Gastroesophageal sphincter (tissue), 4 donors: ENCODE data around the gene REEP2. TPM values are rescaled to one million over a fixed set of nuclear protein-coding genes. Genes with fewer than 3 reads are reported as not detected.
"Not testable (repeated sequence)": the region's sequence is repeated elsewhere in the genome, so short reads cannot be mapped to it uniquely, and the experiment has no call there.

Source experiments
- ATAC-seq: fragments of 150-250 bp; one replicate; pipeline ENCODE4 v1.9.1; 2016; ENCODE audit warnings: mild to moderate bottlenecking, moderate library complexity
- H3K27ac ChIP-seq, 4 donors: fragments of 200-600 bp; sonication (generic) in 3 of 4; 1 replicate in 3 of 4; 2 replicates in 1 of 4; pipeline ENCODE4 v1.5.1; 2016 to 2019
- H3K27me3 ChIP-seq: fragments of 200-600 bp; sonication (generic); one replicate; pipeline ENCODE4 v1.5.1; 2019
- H3K36me3 ChIP-seq, 2 donors: fragments of 200-600 bp; sonication (generic); one replicate each; pipeline ENCODE4 v1.5.1; 2019; ENCODE audit warnings: control low read depth in 1 of 2
- H3K4me1 ChIP-seq, 3 donors: fragments of 200-600 bp; sonication (generic); 1 replicate in 2 of 3; 2 replicates in 1 of 3; pipeline ENCODE4 v1.5.1; 2016 to 2019; ENCODE audit warnings: control low read depth in 2 of 3
- H3K4me3 ChIP-seq, 2 donors: fragments of 200-600 bp; sonication (generic); one replicate each; pipeline ENCODE4 v1.5.1; 2019; ENCODE audit warnings: mild to moderate bottlenecking in 1 of 2, moderate library complexity in 1 of 2
- H3K9me3 ChIP-seq, 3 donors: fragments of 200-600 bp; sonication (generic); one replicate each; pipeline ENCODE4 v1.5.1; 2017 to 2019; ENCODE audit warnings: control low read depth in 2 of 3
- CTCF ChIP-seq, 4 experiments: fragments of 200-600 bp in 2 of 4; fragments of 450-650 bp in 2 of 4; sonication (generic) in 1 of 4; IDR thresholded peaks; one replicate each; pipeline ENCODE4 v1.5.1; 2017 to 2019; ENCODE audit warnings: antibody characterized with exemption in 4 of 4, mild to moderate bottlenecking in 2 of 4, moderate library complexity in 2 of 4
- EP300 ChIP-seq: sonication (generic); formaldehyde crosslinking; IDR thresholded peaks from one replicate; pipeline ENCODE4 v1.6.1; 2017; ENCODE audit warnings: antibody characterized with exemption, mild to moderate bottlenecking
- POLR2A ChIP-seq, 2 donors: fragments of 450-650 bp; IDR thresholded peaks; one replicate each; pipeline ENCODE4 v1.6.1; 2017; ENCODE audit warnings: antibody characterized with exemption in 2 of 2, mild to moderate bottlenecking in 2 of 2, moderate library complexity in 1 of 2
- POLR2AphosphoS5 ChIP-seq: sonication (generic); formaldehyde crosslinking; IDR thresholded peaks from one replicate; pipeline ENCODE4 v1.6.1; 2017; ENCODE audit warnings: antibody characterized with exemption
- WGBS, 2 donors: methylation state at CpG; one replicate each; pipeline ENCODE4 v1.1.5; 2018; ENCODE audit warnings: low coverage in 1 of 2; 5-methylcytosine and 5-hydroxymethylcytosine counted together
- total RNA-seq, 4 donors: library from RNA; depleted of rRNA; stranded (reverse); fragments of >200 nt; gene quantifications; one replicate each; pipeline ENCODE4 v1.1.0, GENCODE V29; 2016

The REEP2 gene
- total RNA-seq, 4 donors from 2014 or later: 16.7 to 45.8 (median 26.3) TPM

GRCh38 chr5:138410996-138411640 lies 27.7 kb upstream of the REEP2 start:
- not testable (repeated sequence) for H3K9me3 ChIP-seq, H3K4me3 ChIP-seq, ATAC-seq, H3K27me3 ChIP-seq, H3K4me1 ChIP-seq, H3K27ac ChIP-seq
- peaks cover 0 to 77% of the 10 kb centered on the region in 2 donors for H3K36me3 ChIP-seq
- peak; percentile 33 to 68 (median 62) for TF ChIP-seq CTCF (IDR thresholded peaks at IDR 0.05)
- WGBS, 2 donors: 55 to 71% methylated on average over 8 to 11 of the region's 14 CpGs

GRCh38 chr5:138418444-138418843 lies 20.4 kb upstream of the REEP2 start:
- no peak overlapping the region for H3K27ac ChIP-seq
- no peak for ATAC-seq
- no peaks in the 10 kb centered on the region for H3K27me3 ChIP-seq
- H3K36me3 ChIP-seq: peaks cover 3 to 100% of the 10 kb centered on the region in 2 donors
- WGBS, 2 donors: 64 to 69% methylated on average over 2 of the region's 2 CpGs
- no peak overlapping the region for H3K4me3 ChIP-seq
- TF ChIP-seq EP300 (no peak), CTCF (IDR thresholded peaks at IDR 0.05) (no peak), POLR2AphosphoS5 (no peak), POLR2A (IDR thresholded peaks at IDR 0.05) (no peak)
- no peaks in the 10 kb centered on the region for H3K4me1 ChIP-seq
- H3K9me3 ChIP-seq: no peaks in the 10 kb centered on the region

GRCh38 chr5:138425079-138425478 lies 13.8 kb upstream of the REEP2 start:
- no peaks in the 10 kb centered on the region for H3K4me1 ChIP-seq
- H3K4me3 ChIP-seq: no peak overlapping the region
- TF ChIP-seq CTCF (IDR thresholded peaks at IDR 0.05): no peak
- TF ChIP-seq EP300: no peak
- no peak overlapping the region for H3K27ac ChIP-seq
- no peak for ATAC-seq
- H3K27me3 ChIP-seq: no peaks in the 10 kb centered on the region
- H3K36me3 ChIP-seq: peaks cover 1 to 100% of the 10 kb centered on the region in 2 donors
- 83% methylated on average over 1 of the region's 1 CpG; no CpG with 5 or more reads in 1 of the 2 donors for WGBS, 2 donors
- H3K9me3 ChIP-seq: no peaks in the 10 kb centered on the region

GRCh38 chr5:138435943-138436342 lies 2.9 kb upstream of the REEP2 start:
- Histone ChIP-seq H3K4me1 (peaks cover 0 to 31% (median 15%) of the 10 kb centered on the region in 3 donors), H3K27ac (no peak overlapping the region), H3K9me3 (no peaks in the 10 kb centered on the region), H3K36me3 (peaks cover 6 to 66% of the 10 kb centered on the region in 2 donors), H3K4me3 (no peak overlapping the region), H3K27me3 (no peaks in the 10 kb centered on the region)
- no peak for ATAC-seq
- TF ChIP-seq POLR2A (IDR thresholded peaks at IDR 0.05): no peak
- TF ChIP-seq CTCF (IDR thresholded peaks at IDR 0.05): no peak
- TF ChIP-seq POLR2AphosphoS5: no peak
- TF ChIP-seq EP300: no peak
- WGBS, 2 donors: 76 to 79% methylated on average over 3 to 5 of the region's 5 CpGs

- WGBS, 2 donors: 66 to 75% methylated on average over 4 to 11 of the region's 11 CpGs
- TF ChIP-seq CTCF (IDR thresholded peaks at IDR 0.05) (no peak), POLR2A (IDR thresholded peaks at IDR 0.05) (no peak), POLR2AphosphoS5 (no peak), EP300 (no peak)
- peaks cover 0 to 44% of the 10 kb centered on the region in 2 donors for H3K36me3 ChIP-seq
- ATAC-seq: no peak
- H3K4me3 ChIP-seq: peak overlapping the region; percentile 40 to 60
- peaks cover 0 to 31% (median 15%) of the 10 kb centered on the region in 3 donors for H3K4me1 ChIP-seq
- H3K9me3 ChIP-seq: no peaks in the 10 kb centered on the region
- H3K27me3 ChIP-seq: no peaks in the 10 kb centered on the region
- H3K27ac ChIP-seq: peak overlapping the region in 3 of 4 donors; percentile 74 to 79 (median 78)
Observed at GRCh38 chr5:138438003-138438723, 694 bp upstream of the REEP2 start.
